B cell (primary cell): ENCODE data around the gene AXIN1.

ENCODE experiments used
- CTCF ChIP-seq: fragments of 200-600 bp; IDR thresholded peaks from one replicate; pipeline ENCODE4 v1.8.0; 2022; ENCODE audit warnings: antibody characterized with exemption, mild to moderate bottlenecking
- EZH2 ChIP-seq: IDR thresholded peaks from 2 replicates; pipeline ENCODE4 v1.6.1; 2012; ENCODE audit warnings: borderline replicate concordance, low read depth, mild to moderate bottlenecking, moderate library complexity, low read length; ENCODE audit not compliant: insufficient read depth, poor library complexity, severe bottlenecking

- no peak for TF ChIP-seq CTCF
- TF ChIP-seq EZH2, result no peak
Measured at GRCh38 chr16:346587-346986, 5.9 kb downstream of the AXIN1 start.
